CD4-positive, alpha-beta T cell treated with Interleukin-6 for 4 hours (primary cell): ENCODE results near the gene ZBTB11.
"Not testable (repeated sequence)": the region's sequence is repeated elsewhere in the genome, so short reads cannot be mapped to it uniquely, and the experiment has no call there.

Experiments used
- DNase-seq: peaks from one replicate; pipeline ENCODE4 v3.0.0-alpha.2; 2020; ENCODE audit warnings: mixed read lengths

Gene ZBTB11

DNA sequence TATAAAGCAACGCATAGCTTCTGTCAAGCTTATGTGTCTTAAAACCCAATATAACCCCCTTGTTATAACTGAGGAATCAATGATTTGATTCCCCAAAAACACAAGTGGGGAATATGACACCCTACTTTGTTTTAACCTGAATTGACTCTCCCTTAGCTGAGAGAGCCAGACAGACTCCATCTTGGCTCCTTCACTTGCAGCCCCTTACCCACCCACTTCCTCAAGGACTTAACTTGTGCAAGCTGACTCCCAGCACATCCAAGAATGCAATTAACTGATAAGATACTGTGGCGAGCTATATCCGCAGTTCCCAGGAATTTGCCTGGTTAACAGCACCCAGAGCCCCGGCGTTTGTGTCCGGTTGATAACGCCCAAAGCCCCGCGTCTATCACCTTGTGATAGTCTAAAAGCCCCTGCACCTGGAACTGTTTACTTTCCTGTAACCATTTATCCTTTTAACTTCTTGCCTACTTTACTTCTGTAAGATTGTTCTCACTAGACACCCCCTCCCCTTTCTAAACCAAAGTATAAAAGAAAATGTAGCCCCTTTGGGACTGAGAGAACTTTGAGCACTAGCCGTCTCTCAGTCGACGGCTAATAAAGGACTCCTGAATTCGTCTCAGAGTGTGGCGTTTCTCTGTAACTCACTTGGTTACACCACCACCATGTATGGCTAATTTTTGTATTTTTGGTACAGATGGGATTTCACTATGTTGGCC is 35.4 kb downstream of the ZBTB11 start:
- DNase-seq: not testable (repeated sequence)

DNA sequence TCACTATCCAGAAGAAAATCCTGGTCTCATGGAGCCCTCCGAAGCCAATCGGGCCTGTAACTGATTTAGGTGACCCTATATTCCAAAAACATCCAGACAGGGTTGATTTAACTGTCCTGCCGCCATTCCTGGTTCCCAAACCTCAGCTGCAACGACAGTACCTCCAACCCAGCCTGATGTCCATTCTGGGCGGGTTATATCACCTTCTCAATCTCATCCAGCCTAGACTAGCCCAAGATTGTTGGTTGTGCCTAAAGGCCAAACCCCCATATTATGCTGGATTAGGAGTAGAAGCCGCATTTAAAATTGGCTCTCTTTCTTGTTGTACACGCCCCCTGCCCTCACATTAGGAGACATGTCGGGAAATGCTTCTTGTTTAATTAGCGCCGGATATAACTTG is 36.7 kb downstream of the ZBTB11 start:
- no peak for DNase-seq

DNA sequence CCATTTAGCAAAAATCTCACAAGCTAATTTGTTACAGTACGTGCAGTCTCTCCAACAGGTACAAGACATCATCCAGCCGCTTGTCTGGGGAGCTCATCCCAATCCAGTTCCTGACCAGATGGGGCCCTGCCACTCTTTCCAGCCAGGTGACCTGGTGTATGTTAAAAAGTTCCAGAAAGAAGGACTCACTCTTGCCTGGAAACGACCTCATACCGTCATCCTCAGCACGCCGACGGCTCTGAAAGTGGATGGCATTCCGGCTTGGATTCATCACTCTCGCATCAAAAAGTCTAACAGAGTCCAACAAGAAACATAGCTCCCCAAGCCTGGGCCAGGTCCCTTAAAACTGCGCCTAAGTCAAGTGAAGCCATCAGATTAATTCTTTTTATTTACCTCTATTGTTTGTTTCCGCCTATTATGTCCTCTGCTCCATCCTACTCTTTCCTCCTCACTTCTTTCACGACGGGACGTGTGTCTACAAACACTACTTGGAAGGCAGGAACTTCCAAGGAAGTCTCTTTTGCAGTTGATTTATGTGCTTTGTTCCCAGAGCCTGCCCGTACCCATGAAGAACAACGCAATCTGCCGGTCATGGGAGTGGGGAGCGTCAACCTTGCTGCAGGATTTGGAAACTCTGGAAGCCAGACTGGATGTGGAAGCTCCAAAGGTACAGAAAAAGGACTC is 37.5 kb downstream of the ZBTB11 start:
- DNase-seq: no peak

DNA sequence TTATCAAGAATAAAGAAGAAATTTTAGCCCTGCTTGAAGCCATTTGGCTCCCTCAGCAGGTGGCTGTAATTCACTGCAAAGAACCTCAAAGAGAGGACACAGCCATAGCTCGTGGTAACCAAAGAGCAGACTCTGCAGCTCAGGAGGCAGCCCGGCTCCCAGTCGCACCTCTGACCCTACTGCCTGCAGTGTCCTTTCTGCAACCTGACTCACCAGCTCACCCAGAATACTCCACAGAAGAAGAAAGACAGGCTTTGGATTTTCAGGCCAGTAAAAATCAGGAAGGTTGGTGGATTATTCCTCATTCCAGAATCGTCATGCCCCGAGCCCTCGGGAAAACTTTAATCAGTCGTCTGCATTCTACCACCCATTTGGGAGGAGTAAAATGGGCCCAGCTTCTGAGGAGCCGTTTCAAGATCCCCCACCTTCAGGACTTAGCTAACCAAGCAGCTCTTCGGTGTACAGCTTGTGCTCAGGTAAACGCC is 38.6 kb downstream of the ZBTB11 start:
- DNase-seq: no peak

DNA sequence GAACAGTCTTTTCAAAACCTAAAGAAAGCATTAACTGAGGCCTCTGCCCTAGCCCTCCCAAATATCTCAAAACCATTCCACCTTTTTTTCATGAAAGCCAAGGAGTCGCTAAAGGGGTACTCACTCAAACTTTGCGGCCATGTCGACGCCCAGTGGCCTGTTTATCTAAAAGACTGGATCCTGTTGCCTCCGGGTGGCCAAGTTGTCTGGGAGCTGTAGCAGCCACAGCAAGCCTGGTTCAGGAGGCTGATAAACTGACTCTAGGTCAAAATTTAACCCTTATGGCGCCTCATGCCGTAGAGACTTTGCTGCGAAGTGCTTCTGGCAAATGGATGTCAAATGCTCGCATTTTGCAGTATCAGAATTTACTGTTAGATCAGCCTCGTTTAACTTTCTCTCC is 39.5 kb downstream of the ZBTB11 start:
- no peak for DNase-seq

DNA sequence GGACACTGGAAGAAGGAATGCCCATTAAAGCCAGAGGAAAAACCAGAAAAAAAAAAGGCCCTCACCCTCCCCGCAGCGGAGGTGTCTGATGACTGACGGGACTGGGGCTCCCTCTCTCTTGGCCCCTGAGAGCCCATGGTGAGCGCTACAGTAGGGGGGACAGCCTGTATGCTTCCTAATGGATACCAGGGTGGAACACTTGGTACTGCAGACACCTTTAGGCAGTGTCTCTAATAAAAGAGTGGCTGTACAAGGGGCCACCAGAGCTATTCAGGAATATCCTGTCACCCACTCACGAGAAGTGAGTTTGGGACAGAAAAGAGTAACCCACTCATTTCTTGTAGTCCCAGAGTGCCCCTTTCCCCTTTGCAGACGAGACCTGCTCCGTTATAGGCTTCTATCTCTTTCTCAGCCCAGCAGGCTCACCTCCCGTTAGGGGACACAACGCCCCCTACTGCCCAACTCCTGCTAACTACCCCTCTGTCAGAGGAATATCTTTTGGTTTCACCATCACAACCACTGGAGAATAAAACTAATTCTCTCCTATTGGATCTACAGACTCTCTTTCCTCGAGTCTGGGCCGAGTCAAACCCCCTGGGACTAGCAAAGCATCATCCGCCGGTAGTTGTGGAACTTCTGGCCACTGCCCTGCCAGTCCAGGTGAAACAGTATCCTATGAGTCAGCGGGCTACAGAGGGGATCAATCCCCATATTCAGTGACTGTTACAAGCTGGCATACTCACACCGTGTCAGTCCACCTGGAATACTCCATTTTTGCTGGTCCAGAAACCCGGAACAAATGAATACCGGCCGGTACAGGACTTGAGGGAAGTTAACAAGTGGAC is 40.8 kb downstream of the ZBTB11 start:
- DNase-seq: peak; percentile 78

DNA sequence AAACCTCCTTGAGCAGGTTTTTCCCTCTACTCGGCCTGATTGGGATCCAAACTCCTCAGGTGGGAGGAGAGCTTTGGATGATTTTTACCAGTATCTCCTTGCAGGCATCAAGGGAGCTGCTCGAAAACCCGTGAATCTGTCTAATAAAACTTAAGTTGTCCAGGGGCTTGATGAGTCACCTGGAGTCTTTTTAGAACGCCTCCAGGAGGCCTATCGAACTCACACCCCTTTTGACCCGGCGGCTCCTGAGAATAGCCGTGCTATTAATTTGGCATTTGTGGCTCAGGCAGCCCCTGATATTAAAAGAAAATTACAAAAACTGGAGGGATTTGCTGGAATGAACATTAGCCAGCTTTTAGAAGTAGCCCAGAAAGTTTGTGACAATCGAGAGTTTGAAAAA is 41.6 kb downstream of the ZBTB11 start:
- DNase-seq: no peak

DNA sequence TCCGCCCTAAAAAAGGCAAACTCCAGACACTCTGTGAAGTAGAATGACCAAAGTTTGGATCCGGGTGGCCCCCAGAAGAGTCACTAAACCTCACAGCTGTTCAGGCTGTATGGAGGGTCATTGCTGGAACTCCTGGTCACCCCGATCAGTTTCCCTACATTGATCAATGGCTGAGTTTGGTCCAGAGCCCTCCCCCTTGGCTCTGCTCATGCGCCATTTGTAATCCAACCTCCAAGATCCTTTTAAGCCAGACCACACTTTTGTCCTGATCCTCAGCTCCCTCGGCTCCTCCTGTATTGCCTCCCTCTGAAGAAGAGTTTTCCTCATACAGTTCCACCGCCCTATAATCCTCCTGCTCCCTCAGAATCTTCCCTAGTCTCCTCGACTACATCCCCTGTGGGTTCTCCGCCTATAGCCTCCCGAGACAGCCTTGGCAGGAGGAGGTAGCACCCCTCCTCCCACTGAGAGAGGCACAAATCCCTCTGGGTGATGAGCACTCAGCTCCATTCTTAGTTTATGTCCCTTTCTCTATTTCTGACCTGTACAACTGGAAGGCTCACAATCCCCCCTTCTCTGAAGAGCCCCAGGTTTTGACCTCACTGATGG is 42.2 kb downstream of the ZBTB11 start:
- no peak for DNase-seq

DNA sequence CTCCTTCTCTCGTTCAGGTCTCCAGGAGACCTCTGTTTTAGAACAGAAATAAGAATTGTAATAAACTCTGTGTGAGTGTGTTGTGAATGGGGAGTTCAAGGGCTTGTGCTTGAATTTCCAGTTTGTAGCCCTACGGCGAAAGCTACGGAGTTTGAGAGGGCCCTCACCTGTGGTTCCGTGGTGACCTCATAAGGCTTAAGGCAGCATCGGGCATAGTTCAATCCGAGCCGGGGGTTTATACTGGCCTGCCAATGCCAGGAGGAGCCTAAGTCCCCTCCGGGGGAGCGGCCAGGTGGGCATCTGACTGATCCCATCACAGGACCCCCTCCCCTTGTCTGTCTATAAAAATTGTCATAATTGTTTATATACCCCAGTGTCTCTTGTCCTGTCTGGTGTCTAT is 43.7 kb downstream of the ZBTB11 start:
- no peak for DNase-seq

DNA sequence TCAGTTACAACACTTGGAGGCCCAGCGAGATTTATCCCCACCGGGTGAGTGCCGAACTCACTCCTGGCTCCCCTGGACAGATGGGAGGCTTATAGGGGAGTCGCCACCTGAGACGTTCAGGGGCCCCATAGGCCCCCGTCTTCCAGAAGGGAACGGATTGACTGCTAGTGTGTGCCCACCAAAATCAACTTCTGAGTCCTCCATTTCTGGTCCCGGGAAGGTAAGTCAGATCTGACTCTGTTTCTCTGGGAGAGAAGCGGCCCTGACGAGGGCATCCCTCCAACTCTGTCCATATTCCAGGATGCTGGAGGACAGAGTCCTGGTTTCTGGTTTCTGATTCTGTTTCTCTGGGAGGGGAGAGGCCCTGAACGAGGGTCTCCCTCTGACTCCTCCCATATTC is 44.3 kb downstream of the ZBTB11 start:
- no peak for DNase-seq

DNA sequence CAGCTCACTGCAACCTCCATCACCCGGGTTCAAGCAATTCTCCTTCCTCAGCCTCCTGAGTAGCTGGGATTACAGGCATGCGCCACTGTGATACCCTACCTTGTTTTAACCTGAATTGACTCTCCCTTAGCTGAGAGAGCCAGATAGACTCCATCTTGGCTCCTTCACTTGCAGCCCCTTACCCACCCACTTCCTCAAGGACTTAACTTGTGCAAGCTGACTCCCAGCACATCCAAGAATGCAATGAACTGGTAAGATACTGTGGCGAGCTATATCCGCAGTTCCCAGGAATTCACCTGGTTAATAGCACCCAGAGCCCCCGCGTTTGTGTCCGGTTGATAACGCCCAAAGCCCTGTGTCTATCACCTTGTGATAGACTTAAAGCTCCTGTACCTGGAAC is 45.0 kb downstream of the ZBTB11 start:
- DNase-seq: not testable (repeated sequence)

DNA sequence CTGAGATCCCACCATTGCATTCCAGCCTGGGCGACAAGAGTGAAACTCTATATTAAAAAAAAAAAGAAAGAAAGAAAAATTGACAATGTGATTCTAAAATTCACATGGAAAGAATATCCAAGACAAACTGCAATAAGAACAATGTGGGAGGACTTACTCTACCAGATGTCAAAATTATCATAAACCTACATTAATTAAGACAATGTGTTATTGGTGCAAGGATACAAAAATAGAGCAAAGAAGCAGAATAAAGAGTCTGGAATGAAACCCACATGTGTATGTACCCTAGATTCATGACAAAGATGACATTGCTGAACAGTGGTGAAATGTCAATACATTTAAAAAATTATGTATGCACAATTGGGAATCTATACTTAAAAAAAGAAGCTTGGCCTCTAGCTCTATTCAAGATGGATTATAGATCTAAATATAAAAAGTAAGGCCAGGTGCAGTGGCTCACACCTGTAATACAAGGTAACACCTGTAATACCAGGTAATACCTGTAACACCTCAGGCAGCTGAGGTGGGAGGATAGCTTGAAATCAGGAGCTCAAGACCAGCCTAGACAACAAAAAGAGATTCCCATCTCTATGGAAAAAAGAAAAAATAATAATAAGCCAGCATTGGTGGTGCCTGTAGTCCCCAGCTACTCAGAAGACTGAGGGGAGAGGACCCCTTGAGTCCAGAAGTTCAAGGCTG is 45.7 kb downstream of the ZBTB11 start:
- DNase-seq: no peak

DNA sequence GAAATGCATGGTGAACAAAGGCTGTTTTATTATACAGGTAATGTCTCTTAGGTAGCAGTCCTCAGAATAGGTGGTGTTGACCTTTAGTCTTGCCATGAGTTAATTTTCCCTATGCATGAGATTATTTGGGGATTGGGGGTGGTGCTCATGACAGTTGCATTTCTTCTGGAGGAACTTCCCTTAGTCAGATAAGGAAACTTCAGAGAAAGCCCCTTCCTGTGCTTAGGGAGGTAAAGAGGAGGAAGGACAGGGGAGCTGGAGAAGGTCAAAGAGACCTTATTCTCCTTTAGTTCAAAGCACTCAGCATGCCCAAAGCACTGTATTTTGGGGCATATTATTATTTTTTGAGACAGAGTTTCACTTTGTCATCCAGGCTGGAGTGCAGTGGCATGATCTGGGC is 47.7 kb downstream of the ZBTB11 start:
- DNase-seq: no peak

DNA sequence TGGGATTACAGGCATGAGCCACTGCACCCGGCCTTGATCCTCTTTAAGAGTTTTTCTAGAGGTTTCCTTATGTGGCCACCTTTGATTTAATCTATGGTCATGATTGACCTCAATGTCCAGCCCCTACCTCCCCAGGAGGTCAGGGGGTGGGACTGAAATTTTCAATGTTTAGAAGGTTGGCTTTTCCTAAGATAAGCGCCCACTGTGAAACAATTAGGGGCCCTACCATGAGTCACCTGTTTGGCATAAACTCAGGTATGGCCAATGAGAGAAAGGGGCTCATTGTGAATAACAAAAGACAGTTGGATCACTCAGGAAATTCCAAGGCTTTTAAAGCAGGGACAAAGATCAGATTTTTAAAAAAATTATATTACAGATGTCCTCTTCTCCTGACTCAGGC is 51.1 kb downstream of the ZBTB11 start:
- no peak for DNase-seq

DNA sequence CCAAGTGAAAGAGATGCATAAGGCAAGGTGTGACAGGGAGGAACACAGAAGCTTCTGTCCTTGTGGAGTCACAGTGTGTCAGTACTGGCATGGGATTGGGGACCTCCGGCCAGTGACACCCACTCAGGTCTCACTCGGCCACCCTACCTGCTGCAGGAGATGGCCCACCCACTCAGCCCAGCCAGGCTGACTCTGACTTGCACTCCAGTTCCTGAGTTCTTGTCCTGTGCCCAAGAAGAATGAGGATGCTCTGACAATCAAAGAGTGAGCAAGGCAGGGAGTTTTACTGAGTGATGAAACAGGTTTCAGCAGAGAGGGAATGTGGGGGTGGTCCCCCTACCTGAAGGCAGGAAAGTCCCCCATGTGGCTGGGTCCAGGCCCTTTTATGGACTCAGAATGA is 52.1 kb downstream of the ZBTB11 start:
- no peak for DNase-seq

DNA sequence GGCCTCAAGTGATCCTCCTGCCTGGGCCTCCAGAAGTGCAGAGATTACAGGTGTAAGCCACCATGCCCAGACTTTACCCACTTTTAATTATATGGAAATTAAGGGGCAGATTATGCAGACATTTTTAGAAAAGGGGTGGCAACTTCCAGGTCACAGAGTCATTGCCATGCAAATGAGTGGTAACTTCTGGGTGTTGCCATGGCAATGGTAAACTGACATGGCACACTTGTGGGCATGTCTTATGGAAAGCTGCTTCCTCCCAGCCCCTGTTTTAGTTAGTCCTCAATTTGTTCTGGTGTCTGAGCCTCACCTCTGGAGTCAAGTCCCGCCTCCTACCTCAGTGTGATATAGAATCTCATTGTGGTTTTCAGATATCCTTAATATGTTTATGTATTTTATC is 53.3 kb downstream of the ZBTB11 start:
- DNase-seq: no peak

DNA sequence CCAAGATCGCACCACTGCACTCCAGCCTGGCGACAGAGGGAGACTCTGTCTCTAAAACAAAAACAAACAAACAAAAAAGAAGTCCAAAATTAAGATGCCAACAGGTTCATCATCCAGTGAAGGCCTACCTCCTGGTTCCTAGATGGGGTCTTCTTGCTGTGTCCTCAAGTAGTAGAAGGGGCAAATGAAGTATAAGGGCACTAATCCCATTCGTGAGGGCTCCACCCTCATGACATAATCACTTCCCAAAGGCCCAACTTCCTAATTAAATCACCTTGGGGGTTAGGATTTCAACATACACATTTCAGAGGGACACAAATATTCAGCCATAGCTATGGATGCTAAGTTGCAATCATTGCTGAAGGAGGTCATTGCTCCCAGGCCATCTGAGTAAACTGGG is 57.2 kb downstream of the ZBTB11 start:
- DNase-seq: no peak

DNA sequence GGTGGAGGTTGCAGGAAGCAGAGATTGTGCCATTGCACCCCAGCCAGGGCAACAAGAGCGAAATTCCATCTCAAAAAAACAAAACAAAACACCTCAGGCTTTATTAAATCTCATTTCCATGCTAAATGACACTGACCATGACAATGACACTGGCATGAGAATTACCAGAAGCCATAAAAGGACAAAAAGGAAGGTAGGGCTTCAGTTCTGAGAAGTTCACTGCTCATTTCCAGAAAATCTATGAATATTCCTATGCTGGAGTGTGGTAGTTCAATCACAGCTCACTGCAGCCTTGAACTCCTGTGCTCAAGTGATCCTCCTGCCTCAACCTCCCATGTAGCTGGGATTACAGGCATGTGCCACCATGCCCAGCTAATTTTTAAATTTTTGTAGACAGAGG is 58.2 kb downstream of the ZBTB11 start:
- no peak for DNase-seq

DNA sequence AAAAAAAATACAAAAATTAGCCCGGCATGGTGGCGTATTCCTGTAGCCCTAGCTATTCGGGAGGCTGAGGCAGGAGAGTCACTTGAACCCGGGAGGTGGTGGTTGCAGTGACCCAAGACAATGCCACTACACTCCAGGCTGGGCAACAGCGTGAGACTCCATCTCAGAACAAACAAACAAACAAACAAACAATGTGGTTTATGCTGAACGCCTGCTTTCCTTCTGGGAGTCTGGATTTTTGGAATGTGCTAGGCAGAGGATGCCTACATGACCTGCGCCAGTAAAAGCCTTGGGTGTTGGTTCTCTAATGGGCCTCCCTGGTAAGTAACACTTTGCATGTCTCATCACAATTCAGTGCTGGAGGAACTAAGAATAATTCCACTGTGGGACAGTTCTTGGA is 59.5 kb downstream of the ZBTB11 start:
- DNase-seq: no peak

DNA sequence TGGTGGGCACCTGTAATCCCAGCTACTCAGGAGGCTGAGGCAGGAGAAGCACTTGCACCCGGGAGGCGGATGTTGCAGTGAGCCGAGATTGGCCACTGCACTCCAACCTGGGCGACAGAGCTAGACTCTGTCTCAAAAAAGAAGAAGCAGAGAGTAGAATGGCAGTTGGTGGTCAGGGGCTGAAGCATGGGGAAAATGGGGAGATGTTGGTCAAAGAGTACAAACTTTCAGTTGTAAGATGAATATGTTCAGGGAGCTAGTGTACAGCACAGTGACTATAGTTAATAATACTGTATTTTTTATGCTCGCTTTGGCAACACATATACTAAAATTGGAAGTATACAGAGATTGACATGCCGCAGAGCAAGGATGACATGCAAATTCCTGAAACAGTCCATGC is 61.4 kb downstream of the ZBTB11 start:
- no peak for DNase-seq

DNA sequence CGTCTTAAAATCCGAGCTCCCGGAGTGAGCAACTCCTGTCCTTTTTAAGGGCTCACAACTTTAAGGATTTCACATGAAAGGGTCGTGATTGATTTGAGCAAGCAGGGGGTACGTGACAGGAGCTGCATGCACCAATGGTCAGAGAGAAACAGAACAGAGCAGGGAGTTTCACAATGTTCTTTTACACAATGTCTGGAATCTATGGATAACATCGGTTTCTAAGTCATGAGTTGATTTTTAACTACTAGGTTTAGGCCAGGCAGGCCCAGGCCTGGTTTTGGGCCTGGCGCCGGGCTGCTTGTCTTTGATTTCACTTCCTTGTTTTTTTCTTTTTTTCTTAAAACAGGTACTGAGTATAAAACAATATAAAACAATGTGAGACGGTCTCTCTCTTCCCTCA is 63.9 kb downstream of the ZBTB11 start:
- DNase-seq: not testable (repeated sequence)

DNA sequence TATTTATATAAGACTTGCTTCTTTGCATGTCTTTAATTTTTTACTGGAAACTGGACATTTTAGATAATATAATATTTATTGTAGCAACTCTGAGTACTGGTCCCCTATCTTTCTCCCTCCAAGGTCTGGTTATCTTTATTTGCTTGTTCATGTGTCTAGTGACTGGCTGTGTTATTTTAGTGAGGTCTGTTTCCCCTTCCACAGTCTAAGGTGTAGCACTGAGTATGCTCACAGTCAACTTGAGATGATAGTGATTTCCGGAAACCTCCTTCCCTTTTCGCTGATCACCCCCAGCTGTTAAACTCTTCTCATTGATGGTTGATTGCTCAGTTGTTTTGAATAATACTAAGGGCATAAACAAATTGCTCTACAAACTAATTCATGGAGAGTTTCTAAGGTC is 65.9 kb downstream of the ZBTB11 start:
- DNase-seq: no peak

DNA sequence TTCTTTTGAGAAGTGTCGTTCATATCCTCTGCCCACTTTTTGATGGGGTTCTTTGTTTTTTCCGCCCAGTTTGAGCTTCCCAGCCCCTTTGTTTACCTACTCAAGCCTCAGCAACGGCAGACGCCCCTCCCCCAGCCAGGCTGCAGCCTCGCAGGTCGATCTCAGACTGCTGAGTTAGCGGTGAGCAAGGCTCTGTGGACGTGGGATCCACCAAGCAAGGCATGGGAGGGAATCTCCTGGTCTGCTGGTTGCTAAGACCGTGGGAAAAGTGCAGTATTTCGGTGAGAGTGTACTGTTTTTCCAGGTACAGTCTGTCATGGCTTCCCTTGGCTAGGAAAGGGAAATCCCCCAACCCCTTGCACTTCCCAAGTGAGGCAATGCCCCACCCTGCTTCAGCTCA is 71.5 kb downstream of the ZBTB11 start:
- DNase-seq: not testable (repeated sequence)
